Endothelial cell (in vitro differentiated cells): ENCODE results near the gene STEEP1. TPM values are rescaled to one million over a fixed set of nuclear protein-coding genes. Genes with fewer than 3 reads are reported as not detected.
"Not testable (repeated sequence)": the region's sequence is repeated elsewhere in the genome, so short reads cannot be mapped to it uniquely, and the experiment has no call there.

Experiments
- DNase-seq: peaks from one replicate; pipeline ENCODE4 v3.0.0; 2021; ENCODE audit warnings: low spot score
- H3K27ac Mint-ChIP-seq: one replicate; pipeline ENCODE4 v1.8.0; 2021; ENCODE audit warnings: mixed read lengths, inconsistent platforms; ENCODE audit not compliant: unreplicated experiment
- H3K27me3 Mint-ChIP-seq: one replicate; pipeline ENCODE4 v1.8.0; 2021; ENCODE audit warnings: mild to moderate bottlenecking, moderate library complexity, mixed read lengths, inconsistent platforms; ENCODE audit not compliant: unreplicated experiment
- H3K36me3 Mint-ChIP-seq: one replicate; pipeline ENCODE4 v1.8.0; 2021; ENCODE audit warnings: mild to moderate bottlenecking, low read depth, mixed read lengths, inconsistent platforms; ENCODE audit not compliant: unreplicated experiment
- H3K4me1 Mint-ChIP-seq: one replicate; pipeline ENCODE4 v1.8.0; 2021; ENCODE audit warnings: mild to moderate bottlenecking, mixed read lengths, inconsistent platforms; ENCODE audit not compliant: unreplicated experiment
- H3K4me3 Mint-ChIP-seq: one replicate; pipeline ENCODE4 v1.8.0; 2021; ENCODE audit warnings: mild to moderate bottlenecking, mixed read lengths, inconsistent platforms; ENCODE audit not compliant: unreplicated experiment
- H3K9me3 Mint-ChIP-seq: one replicate; pipeline ENCODE4 v1.8.0; 2021; ENCODE audit warnings: mixed read lengths, inconsistent platforms; ENCODE audit not compliant: unreplicated experiment
- total RNA-seq: library from RNA; stranded (reverse); fragmentation: NEBNext Ultra II Directional; extraction: Animal tissue kit (Norgen Biotek cat#: 25700); gene quantifications from one replicate; pipeline ENCODE4 v1.2.1, GENCODE V29; 2021; ENCODE audit not compliant: unreplicated experiment
- TF ChIP-seq, protein P1 (sequence below): fragments of 200-600 bp; sonication (generic); IDR thresholded peaks from one replicate; pipeline ENCODE4 v1.5.0; 2021; ENCODE audit warnings: antibody characterized with exemption; ENCODE audit not compliant: unreplicated experiment

Gene STEEP1
- total RNA-seq, 1 donor from 2014 or later: 24.2 TPM

DNA sequence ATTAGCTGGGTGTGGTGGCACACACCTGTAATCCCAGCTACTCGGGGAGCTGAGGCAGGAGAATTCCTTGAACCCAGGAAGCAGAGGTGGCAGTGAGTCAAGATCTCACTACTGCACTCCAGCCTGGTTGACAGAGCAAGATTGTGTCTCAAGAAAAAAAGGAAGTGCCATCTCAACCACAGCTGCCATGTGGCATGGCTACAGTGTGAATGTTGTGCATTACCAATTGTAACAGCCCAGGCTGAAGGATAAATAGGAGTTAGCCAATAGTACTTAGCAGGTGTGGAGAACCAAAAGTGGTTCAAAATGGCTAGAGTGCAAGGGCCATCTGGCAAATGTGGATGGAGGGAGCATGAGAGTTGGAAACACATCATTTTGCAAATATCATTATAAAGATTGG lies 68.0 kb downstream of the STEEP1 start:
- DNase-seq: no peak
- Mint-ChIP-seq H3K9me3 (no peaks in the 10 kb centered on the region), H3K36me3 (no peaks in the 10 kb centered on the region), H3K27ac (no peak overlapping the region), H3K4me3 (no peak overlapping the region), H3K27me3 (peaks cover 6% of the 10 kb centered on the region), H3K4me1 (peaks cover 2% of the 10 kb centered on the region)
- TF ChIP-seq, protein P1, sequence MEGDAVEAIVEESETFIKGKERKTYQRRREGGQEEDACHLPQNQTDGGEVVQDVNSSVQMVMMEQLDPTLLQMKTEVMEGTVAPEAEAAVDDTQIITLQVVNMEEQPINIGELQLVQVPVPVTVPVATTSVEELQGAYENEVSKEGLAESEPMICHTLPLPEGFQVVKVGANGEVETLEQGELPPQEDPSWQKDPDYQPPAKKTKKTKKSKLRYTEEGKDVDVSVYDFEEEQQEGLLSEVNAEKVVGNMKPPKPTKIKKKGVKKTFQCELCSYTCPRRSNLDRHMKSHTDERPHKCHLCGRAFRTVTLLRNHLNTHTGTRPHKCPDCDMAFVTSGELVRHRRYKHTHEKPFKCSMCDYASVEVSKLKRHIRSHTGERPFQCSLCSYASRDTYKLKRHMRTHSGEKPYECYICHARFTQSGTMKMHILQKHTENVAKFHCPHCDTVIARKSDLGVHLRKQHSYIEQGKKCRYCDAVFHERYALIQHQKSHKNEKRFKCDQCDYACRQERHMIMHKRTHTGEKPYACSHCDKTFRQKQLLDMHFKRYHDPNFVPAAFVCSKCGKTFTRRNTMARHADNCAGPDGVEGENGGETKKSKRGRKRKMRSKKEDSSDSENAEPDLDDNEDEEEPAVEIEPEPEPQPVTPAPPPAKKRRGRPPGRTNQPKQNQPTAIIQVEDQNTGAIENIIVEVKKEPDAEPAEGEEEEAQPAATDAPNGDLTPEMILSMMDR: no peak

- no peaks in the 10 kb centered on the region for H3K9me3 Mint-ChIP-seq
- no peaks in the 10 kb centered on the region for H3K36me3 Mint-ChIP-seq
- no peak overlapping the region for H3K4me3 Mint-ChIP-seq
- TF ChIP-seq, protein P1: no peak
- DNase-seq: no peak
- H3K27me3 Mint-ChIP-seq: peaks cover 2% of the 10 kb centered on the region
- H3K27ac Mint-ChIP-seq: no peak overlapping the region
- no peaks in the 10 kb centered on the region for H3K4me1 Mint-ChIP-seq
Observed at GRCh38 chrX:119495734-119496726, 69.2 kb downstream of the STEEP1 start.

GRCh38 chrX:119493851-119494495 lies 71.2 kb downstream of the STEEP1 start:
- not testable (repeated sequence) for DNase-seq, H3K4me3 Mint-ChIP-seq, H3K27me3 Mint-ChIP-seq, H3K9me3 Mint-ChIP-seq, H3K27ac Mint-ChIP-seq, H3K36me3 Mint-ChIP-seq, H3K4me1 Mint-ChIP-seq

DNA sequence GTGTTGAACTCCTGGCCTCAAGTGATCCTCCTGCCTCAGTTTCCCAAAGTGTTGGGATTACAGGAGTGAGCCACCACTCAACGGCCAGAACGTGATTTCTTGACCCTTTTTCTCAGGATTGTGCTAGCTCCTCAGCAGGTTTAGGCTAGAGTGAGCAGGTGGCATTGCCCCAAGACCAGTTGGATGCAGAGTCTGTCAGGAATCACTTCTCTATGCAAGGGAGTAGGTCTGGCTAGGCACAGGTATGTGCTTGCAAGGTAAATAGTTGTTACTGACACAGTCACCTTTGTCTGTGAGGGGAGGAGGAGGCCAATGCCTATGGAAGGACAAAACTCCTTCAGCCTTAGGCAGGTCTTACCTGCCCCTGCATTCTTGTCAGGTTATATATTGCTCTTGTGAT lies 72.7 kb downstream of the STEEP1 start:
- Mint-ChIP-seq H3K4me1 (no peaks in the 10 kb centered on the region), H3K36me3 (no peaks in the 10 kb centered on the region), H3K4me3 (no peak overlapping the region), H3K27ac (no peak overlapping the region), H3K9me3 (no peaks in the 10 kb centered on the region), H3K27me3 (peaks cover 1% of the 10 kb centered on the region)
- no peak for DNase-seq
- TF ChIP-seq, protein P1: no peak

GRCh38 chrX:119489212-119490074 lies 75.8 kb downstream of the STEEP1 start:
- TF ChIP-seq, protein P1: no peak
- Mint-ChIP-seq H3K4me3 (no peak overlapping the region), H3K4me1 (no peaks in the 10 kb centered on the region), H3K27me3 (peaks cover 4% of the 10 kb centered on the region), H3K27ac (no peak overlapping the region), H3K9me3 (no peaks in the 10 kb centered on the region), H3K36me3 (no peaks in the 10 kb centered on the region)
- DNase-seq: no peak
